Small intestine (tissue), 7 donors: ENCODE results near the gene SLC4A5. TPM values are rescaled to one million over a fixed set of nuclear protein-coding genes. Genes with fewer than 3 reads are reported as not detected.

Experiments
- DNase-seq, 2 donors: peaks; one replicate each; pipeline versions ENCODE4 v3.0.0 to v3.0.0-alpha.2; 2013
- FAIRE-seq: peaks from 2 replicates; lab custom pipeline; 2012; peaks lifted over from hg19 to GRCh38; lab: Jason Lieb, UNC
- H3K27ac ChIP-seq, 3 donors: one replicate each; pipeline ENCODE4 v1.5.1; 2013; ENCODE audit warnings: low read length in 2 of 3, mild to moderate bottlenecking in 2 of 3, control low read depth in 1 of 3, inconsistent platforms in 1 of 3, low read depth in 1 of 3, moderate library complexity in 1 of 3
- H3K27me3 ChIP-seq, 3 donors: one replicate each; pipeline ENCODE4 v1.6.1; 2013; ENCODE audit warnings: low read length in 3 of 3, inconsistent platforms in 1 of 3; ENCODE audit not compliant: control insufficient read depth in 3 of 3, insufficient read depth in 3 of 3
- H3K36me3 ChIP-seq, 3 donors: one replicate each; pipeline ENCODE4 v1.6.1; 2013; ENCODE audit warnings: low read length in 3 of 3, inconsistent platforms in 1 of 3, low read depth in 1 of 3, mild to moderate bottlenecking in 1 of 3, moderate library complexity in 1 of 3; ENCODE audit not compliant: control insufficient read depth in 3 of 3, insufficient read depth in 2 of 3
- H3K4me1 ChIP-seq, 3 donors: one replicate each; pipeline ENCODE4 v1.6.1; 2013; ENCODE audit warnings: low read length in 2 of 3, inconsistent platforms in 1 of 3, low read depth in 1 of 3, mild to moderate bottlenecking in 1 of 3, moderate library complexity in 1 of 3; ENCODE audit not compliant: control insufficient read depth in 3 of 3, insufficient read depth in 2 of 3
- H3K4me3 ChIP-seq, 3 donors: one replicate each; pipeline ENCODE4 v1.5.1; 2013; ENCODE audit warnings: low read length in 3 of 3, control low read depth in 1 of 3, inconsistent platforms in 1 of 3, low read depth in 1 of 3, mild to moderate bottlenecking in 1 of 3, moderate library complexity in 1 of 3
- H3K9me3 ChIP-seq, 2 donors: one replicate each; pipeline ENCODE4 v1.6.1; 2013; ENCODE audit warnings: low read depth in 1 of 2, low read length in 1 of 2; ENCODE audit not compliant: control insufficient read depth in 2 of 2, insufficient read depth in 1 of 2
- WGBS, 3 donors: extraction: QIAGEN DNeasy Blood & Tissue Kit; methylation state at CpG; one replicate each; pipeline ENCODE4 v1.1.7; 2013; 5-methylcytosine and 5-hydroxymethylcytosine counted together
- polyA plus RNA-seq, 4 donors: library from polyadenylated mRNA; stranded (reverse) in 3 of 4; unstranded in 1 of 4; fragments of 200-250 nt in 3 of 4; fragments of 120-200 nt in 1 of 4; gene quantifications; one replicate each; pipeline versions ENCODE4 v1.2.1 to v1.2.3, GENCODE V29; 2013
- donor health status: healthy with polysubstance abuse.
- donor health status: control.
- donor health status: control.
- donor health status: Bipolar disorder and iron deficiency.
- donor health status: healthy.

Gene SLC4A5
- polyA plus RNA-seq, 4 donors: 0.43 to 2.0 (median 0.59) TPM; not detected in 1

- WGBS, 3 donors: 87 to 97% (median 93%) methylated on average over 5 of the region's 5 CpGs
- Histone ChIP-seq H3K9me3 (no peaks in the 10 kb centered on the region), H3K27me3 (no peaks in the 10 kb centered on the region), H3K4me3 (no peak overlapping the region), H3K4me1 (no peaks in the 10 kb centered on the region), H3K36me3 (no peaks in the 10 kb centered on the region), H3K27ac (no peak overlapping the region)
- DNase-seq: no peak
- no peak for FAIRE-seq
Observed at GRCh38 chr2:74227646-74228045, 115.6 kb downstream of the SLC4A5 start.

- H3K4me1 ChIP-seq: no peaks in the 10 kb centered on the region
- H3K27me3 ChIP-seq: no peaks in the 10 kb centered on the region
- DNase-seq (peak in 1 of 2 donors; percentile 30), FAIRE-seq (no peak)
- no peak overlapping the region for H3K4me3 ChIP-seq
- H3K9me3 ChIP-seq: no peaks in the 10 kb centered on the region
- WGBS, 3 donors: 77 to 87% (median 86%) methylated on average over 21 of the region's 21 CpGs
- H3K36me3 ChIP-seq: no peaks in the 10 kb centered on the region
- no peak overlapping the region for H3K27ac ChIP-seq
Observed at GRCh38 chr2:74226648-74227213, 116.5 kb downstream of the SLC4A5 start.

GRCh38 chr2:74225698-74226459 lies 117.3 kb downstream of the SLC4A5 start:
- H3K27ac ChIP-seq: no peak overlapping the region
- no peaks in the 10 kb centered on the region for H3K27me3 ChIP-seq
- no peaks in the 10 kb centered on the region for H3K9me3 ChIP-seq
- no peak overlapping the region for H3K4me3 ChIP-seq
- WGBS, 3 donors: 67 to 84% (median 77%) methylated on average over 4 of the region's 4 CpGs
- no peak for DNase-seq
- H3K4me1 ChIP-seq: no peaks in the 10 kb centered on the region
- peaks cover 0 to 2% (median 0%) of the 10 kb centered on the region in 3 donors for H3K36me3 ChIP-seq
- FAIRE-seq: no peak

- Histone ChIP-seq H3K36me3 (peaks cover 0 to 2% (median 0%) of the 10 kb centered on the region in 3 donors), H3K4me3 (no peak overlapping the region), H3K4me1 (no peaks in the 10 kb centered on the region), H3K27ac (no peak overlapping the region), H3K9me3 (no peaks in the 10 kb centered on the region), H3K27me3 (no peaks in the 10 kb centered on the region)
- 93 to 96% (median 95%) methylated on average over 8 of the region's 8 CpGs for WGBS, 3 donors
- no peak for FAIRE-seq
- no peak for DNase-seq
Observed at GRCh38 chr2:74223941-74224770, 119.1 kb downstream of the SLC4A5 start.

- WGBS, 3 donors: 88 to 93% (median 92%) methylated on average over 6 of the region's 6 CpGs
- no peak overlapping the region for H3K4me3 ChIP-seq
- H3K4me1 ChIP-seq: no peaks in the 10 kb centered on the region
- DNase-seq (no peak), FAIRE-seq (no peak)
- no peaks in the 10 kb centered on the region for H3K27me3 ChIP-seq
- H3K36me3 ChIP-seq: peaks cover 0 to 3% (median 2%) of the 10 kb centered on the region in 3 donors
- no peaks in the 10 kb centered on the region for H3K9me3 ChIP-seq
- no peak overlapping the region for H3K27ac ChIP-seq
Observed at GRCh38 chr2:74222300-74222650, 120.9 kb downstream of the SLC4A5 start.

- Histone ChIP-seq H3K27ac (no peak overlapping the region), H3K4me1 (no peaks in the 10 kb centered on the region), H3K36me3 (peaks cover 0 to 3% (median 2%) of the 10 kb centered on the region in 3 donors), H3K4me3 (no peak overlapping the region), H3K27me3 (no peaks in the 10 kb centered on the region), H3K9me3 (no peaks in the 10 kb centered on the region)
- no peak for FAIRE-seq
- WGBS, 3 donors: 91 to 99% (median 97%) methylated on average over 6 of the region's 6 CpGs
- no peak for DNase-seq
Observed at GRCh38 chr2:74221604-74222299, 121.5 kb downstream of the SLC4A5 start.

- 93 to 96% (median 95%) methylated on average over 6 of the region's 6 CpGs for WGBS, 3 donors
- Histone ChIP-seq H3K36me3 (peaks cover 0 to 5% (median 3%) of the 10 kb centered on the region in 3 donors), H3K4me3 (no peak overlapping the region), H3K27ac (no peak overlapping the region), H3K9me3 (no peaks in the 10 kb centered on the region), H3K27me3 (no peaks in the 10 kb centered on the region), H3K4me1 (no peaks in the 10 kb centered on the region)
- FAIRE-seq (no peak), DNase-seq (no peak)
Observed at GRCh38 chr2:74221091-74221490, 122.1 kb downstream of the SLC4A5 start.
